ENCODE data around the gene EIF4E3.

EIF4E3 gene

GRCh38 chr3:71725271-71725991 is at the start of gene EIF4E3:
Gene EIF4E3, minus strand, starts transcription at chr3:71725402. Its CDS starts 35 bp downstream, at chr3:71725367.
- peak in 1 of 2 donors; percentile 22 for DNase-seq (ENCODE audit: low read depth in 2 of 2)
- TF ChIP-seq CTCF (IDR thresholded peaks at IDR 0.05; ENCODE audit: low read depth, low read length), result no peak
- peak within 1 kb of the TSS; percentile 68 to 69 for H3K4me3 ChIP-seq (replicated peaks in 1 of 2; ENCODE audit: low read depth in 2 of 2, low read length in 2 of 2)

- no peak overlapping the region for H3K4me3 ChIP-seq (replicated peaks in 1 of 2; ENCODE audit: low read depth in 2 of 2, low read length in 2 of 2)
- TF ChIP-seq CTCF (IDR thresholded peaks at IDR 0.05; ENCODE audit: low read depth, low read length), result no peak
- no peak for DNase-seq (ENCODE audit: low read depth in 2 of 2)
Observed at GRCh38 chr3:71771884-71772283, 46.7 kb upstream of the EIF4E3 start.

- H3K4me3 ChIP-seq (replicated peaks in 1 of 2; ENCODE audit: low read depth in 2 of 2, low read length in 2 of 2), result no peak overlapping the region
- TF ChIP-seq CTCF (IDR thresholded peaks at IDR 0.05; ENCODE audit: low read depth, low read length), result no peak
- no peak for DNase-seq (ENCODE audit: low read depth in 2 of 2)
Observed at GRCh38 chr3:71771126-71771525, 45.9 kb upstream of the EIF4E3 start.

- DNase-seq (ENCODE audit: low read depth in 2 of 2), result no peak
- no peak overlapping the region for H3K4me3 ChIP-seq (replicated peaks in 1 of 2; ENCODE audit: low read depth in 2 of 2, low read length in 2 of 2)
- TF ChIP-seq CTCF (IDR thresholded peaks at IDR 0.05; ENCODE audit: low read depth, low read length), result no peak
Observed at GRCh38 chr3:71763426-71763825, 38.2 kb upstream of the EIF4E3 start.

- no peak for TF ChIP-seq CTCF (IDR thresholded peaks at IDR 0.05; ENCODE audit: low read depth, low read length)
- no peak for DNase-seq (ENCODE audit: low read depth in 2 of 2)
- no peak overlapping the region for H3K4me3 ChIP-seq (replicated peaks in 1 of 2; ENCODE audit: low read depth in 2 of 2, low read length in 2 of 2)
Observed at GRCh38 chr3:71760140-71760539, 34.9 kb upstream of the EIF4E3 start.

GRCh38 chr3:71759401-71759800 is 34.2 kb upstream of the EIF4E3 start:
- H3K4me3 ChIP-seq (replicated peaks in 1 of 2; ENCODE audit: low read depth in 2 of 2, low read length in 2 of 2), result no peak overlapping the region
- DNase-seq (ENCODE audit: low read depth in 2 of 2), result no peak
- TF ChIP-seq CTCF (IDR thresholded peaks at IDR 0.05; ENCODE audit: low read depth, low read length), result no peak

GRCh38 chr3:71758091-71758490 is 32.9 kb upstream of the EIF4E3 start:
- DNase-seq (ENCODE audit: low read depth in 2 of 2), result no peak
- TF ChIP-seq CTCF (IDR thresholded peaks at IDR 0.05; ENCODE audit: low read depth, low read length), result no peak
- H3K4me3 ChIP-seq (replicated peaks in 1 of 2; ENCODE audit: low read depth in 2 of 2, low read length in 2 of 2), result no peak overlapping the region

Measured in cardiac fibroblast (primary cell).